ENCODE data around the gene ADAM17. TPM values are rescaled to one million over a fixed set of nuclear protein-coding genes. Genes with fewer than 3 reads are reported as not detected.

ADAM17 gene
- total and polyA plus RNA-seq, 2 of the 8 experiments (the other 6 are each of a cell fraction or from before 2014, with no cell fraction given) = 6.5 to 23.5 TPM

- no peak overlapping the region for H4K8ac ChIP-seq (ENCODE audit: extremely low read depth, insufficient read depth, low read length)
- H2AK5ac ChIP-seq (ENCODE audit: low read depth, low read length) = no peak overlapping the region
- peaks cover 0 to 7% (median 0%) of the 10 kb centered on the region in 4 experiments; a peak in 1 of 8 replicates for H3K36me3 ChIP-seq (ENCODE audit: control insufficient read depth in 2 of 4, insufficient read depth in 4 of 4, low read length in 3 of 4)
- no peak overlapping the region for H3K4me2 ChIP-seq (ENCODE audit: insufficient read depth in 1 of 2, low read depth in 2 of 2, low read length in 2 of 2)
- H2BK20ac ChIP-seq (ENCODE audit: low read length) = no peak overlapping the region
- no peaks in the 10 kb centered on the region for H3K9me3 ChIP-seq (ENCODE audit: insufficient read depth in 2 of 2, low read depth in 1 of 2, low read length in 1 of 2)
- peaks cover 0 to 1% of the 10 kb centered on the region in 2 experiments for H4K20me1 ChIP-seq (replicated peaks in 1 of 2; ENCODE audit: control insufficient read depth in 1 of 2, insufficient read depth in 2 of 2, low read length in 2 of 2)
- H3K18ac ChIP-seq (ENCODE audit: extremely low read depth, low read length) = no peak overlapping the region
- no peak overlapping the region for H3K23ac ChIP-seq (ENCODE audit: insufficient read length)
- ChIA-PET CTCF (ENCODE audit: partially characterized antibody) (interaction anchor here (0.6 to 1.7 kb wide), 6 partner anchors 12 to 1450 kb away, joined by 3 to 7 read pairs (median 3); no protein-coding TSS in a partner anchor), POLR2A (ENCODE audit: partially characterized antibody) (interaction anchor here (0.7 kb wide), 1 partner anchor 38 kb away, joined by 5 read pairs; no protein-coding TSS in a partner anchor)
- 0 out of 4 replicates have a peak, but pooled peaks cover 0 to 2% of the 10 kb centered on the region in 2 experiments for H3K79me2 ChIP-seq (ENCODE audit: control insufficient read depth in 1 of 2, insufficient read depth in 2 of 2, low read length in 2 of 2)
- 96% methylated on average over 2 of the region's 2 CpGs; no CpG with 5 or more reads in 1 of the 2 experiments for WGBS, 2 experiments (ENCODE audit: extremely low coverage in 1 of 2, insufficient coverage in 1 of 2, insufficient read length in 1 of 2, insufficient replicate concordance in 2 of 2, low coverage in 1 of 2, low lambda C conversion rate in 2 of 2, missing lambda C conversion rate in 1 of 2)
- no peak overlapping the region for H3K56ac ChIP-seq (replicated peaks; ENCODE audit: insufficient read length, low read depth, low read length)
- no peak overlapping the region for H2BK120ac ChIP-seq (replicated peaks; ENCODE audit: low read depth, low read length)
- no peak overlapping the region for H2AFZ ChIP-seq (ENCODE audit: low read length)
- no peaks in the 10 kb centered on the region for H3K4me1 ChIP-seq (replicated peaks in 1 of 4; ENCODE audit: control insufficient read depth in 3 of 4, insufficient read depth in 4 of 4, low read length in 3 of 4)
- H3K9ac ChIP-seq (replicated peaks in 1 of 4; ENCODE audit: extremely low read depth in 1 of 4, low read depth in 3 of 4, low read length in 3 of 4) = no peak overlapping the region
- no peak overlapping the region for H4K5ac ChIP-seq (ENCODE audit: insufficient read length, low read depth, low read length)
- no peak overlapping the region for H2BK12ac ChIP-seq (ENCODE audit: low read depth, low read length)
- H3K14ac ChIP-seq (ENCODE audit: insufficient read length) = no peak overlapping the region
- H2BK15ac ChIP-seq (ENCODE audit: low read length) = no peak overlapping the region
- H2BK5ac ChIP-seq (ENCODE audit: low read depth, low read length) = no peak overlapping the region
- no peak for TF ChIP-seq POLR2AphosphoS5 (IDR thresholded peaks at IDR 0.05; ENCODE audit: low read depth, low read length)
- TF ChIP-seq GABPA (IDR thresholded peaks at IDR 0.05; ENCODE audit: borderline replicate concordance, insufficient read depth, low read length) = no peak
- no peak for TF ChIP-seq ATF3 (IDR thresholded peaks at IDR 0.05; ENCODE audit: insufficient read depth, low read depth, low read length)
- TF ChIP-seq RXRA (IDR thresholded peaks at IDR 0.05; ENCODE audit: insufficient read depth, low read depth, low read length) = no peak
- H3K27me3 ChIP-seq (replicated peaks in 1 of 4; ENCODE audit: control insufficient read depth in 3 of 4, extremely low read depth in 1 of 4, insufficient read depth in 3 of 4, low read length in 3 of 4) = no peaks in the 10 kb centered on the region
- no peak overlapping the region for H4K91ac ChIP-seq (replicated peaks; ENCODE audit: insufficient read length, low read length)
- no peak for FAIRE-seq
- no peak overlapping the region for H3K27ac ChIP-seq (ENCODE audit: low read depth, low read length)
- H3K23me2 ChIP-seq (ENCODE audit: low read depth, low read length) = no peaks in the 10 kb centered on the region
- H3K4me3 ChIP-seq (ENCODE audit: extremely low read depth in 1 of 4, insufficient read depth in 2 of 4, low read depth in 3 of 4, low read length in 4 of 4) = no peak overlapping the region
- H3K4ac ChIP-seq (replicated peaks; ENCODE audit: insufficient read length, low read depth, low read length) = no peak overlapping the region
- no peaks in the 10 kb centered on the region; the same call in 1 of the 2 replicates for H3K79me1 ChIP-seq (ENCODE audit: low read depth, low read length)
- DNase-seq (ENCODE audit: low read depth in 1 of 2, low spot score in 2 of 2) = no peak
These were observed 22.0 kb downstream of the ADAM17 start for GRCh38 chr2:9533663-9534062.

Measured in H1 (cell line).